Measurements from ENCODE around the gene CFAP210. TPM values are rescaled to one million over a fixed set of nuclear protein-coding genes. Genes with fewer than 3 reads are reported as not detected.

CFAP210 gene
- 6.0 TPM for total RNA-seq

GRCh38 chr2:169694113-169694893 lies at the start of gene CFAP210, which contains the start of gene PHOSPHO2:
Gene CFAP210 (minus strand): TSS chr2:169694405. CDS start chr2:169694327, 78 bp downstream.
Gene PHOSPHO2 (plus strand): TSS chr2:169694469. CDS start chr2:169700972, 6,503 bp downstream.

Small RNAs within 50 kb of the gene (small RNA-seq; reads per million reads assigned to genes)
- not detected for gene RF00432

Other genes with a start within 250 kb of the CFAP210 start
- 17.8 TPM for gene BBS5, start 214.9 kb downstream of the CFAP210 start, total RNA-seq
- gene KLHL41, start 184.7 kb downstream of the CFAP210 start, total RNA-seq, result 3.9 TPM
- 63.9 TPM for gene FASTKD1, start 120.5 kb downstream of the CFAP210 start, total RNA-seq
- gene PPIG, start 110.1 kb downstream of the CFAP210 start, total RNA-seq, result 66.4 TPM
- 19.8 TPM for gene PHOSPHO2, start 64 bp upstream of the CFAP210 start, total RNA-seq
- gene KLHL23, start 39.4 kb upstream of the CFAP210 start, total RNA-seq, result 107 TPM
- 117 TPM for gene SSB, start 104.5 kb upstream of the CFAP210 start, total RNA-seq
- gene METTL5, start 130.5 kb upstream of the CFAP210 start, total RNA-seq, result 63.9 TPM
- 127 TPM for gene UBR3, start 133.0 kb upstream of the CFAP210 start, total RNA-seq